HG03442 (cell line): ENCODE results near the gene CRACDL.
A peak's percentile ranks its signal among the peaks of the same experiment; 100 is the strongest.
"Not testable (repeated sequence)": the region's sequence is repeated elsewhere in the genome, so short reads cannot be mapped to it uniquely, and the experiment has no call there.

Experiments used
- ATAC-seq: cut with Tn5 transposase; IDR thresholded peaks from one replicate; pipeline ENCODE4 v1.9.1; 2021; ENCODE audit warnings: mild to moderate bottlenecking, moderate library complexity; ENCODE audit not compliant: unreplicated experiment

The CRACDL gene

DNA sequence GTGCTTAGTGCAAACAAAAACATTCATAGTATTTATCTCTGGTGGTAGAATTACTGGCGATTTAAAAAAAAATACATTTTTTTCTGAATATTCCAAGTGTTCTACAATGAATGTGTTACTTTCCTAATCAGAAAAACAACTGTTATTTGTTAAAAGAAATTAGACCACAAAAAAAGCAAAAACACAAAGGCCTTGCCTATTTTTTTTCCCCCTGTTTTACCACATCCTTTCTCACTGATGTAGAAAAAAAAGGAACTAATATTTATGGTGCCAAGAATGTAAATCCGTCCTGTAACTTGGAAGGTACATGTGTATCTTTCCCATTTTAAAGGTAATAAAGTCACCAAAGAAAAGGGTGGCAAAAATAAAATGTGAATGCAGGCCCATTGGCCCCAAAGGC lies 176.7 kb downstream of the CRACDL start:
- no peak for ATAC-seq

DNA sequence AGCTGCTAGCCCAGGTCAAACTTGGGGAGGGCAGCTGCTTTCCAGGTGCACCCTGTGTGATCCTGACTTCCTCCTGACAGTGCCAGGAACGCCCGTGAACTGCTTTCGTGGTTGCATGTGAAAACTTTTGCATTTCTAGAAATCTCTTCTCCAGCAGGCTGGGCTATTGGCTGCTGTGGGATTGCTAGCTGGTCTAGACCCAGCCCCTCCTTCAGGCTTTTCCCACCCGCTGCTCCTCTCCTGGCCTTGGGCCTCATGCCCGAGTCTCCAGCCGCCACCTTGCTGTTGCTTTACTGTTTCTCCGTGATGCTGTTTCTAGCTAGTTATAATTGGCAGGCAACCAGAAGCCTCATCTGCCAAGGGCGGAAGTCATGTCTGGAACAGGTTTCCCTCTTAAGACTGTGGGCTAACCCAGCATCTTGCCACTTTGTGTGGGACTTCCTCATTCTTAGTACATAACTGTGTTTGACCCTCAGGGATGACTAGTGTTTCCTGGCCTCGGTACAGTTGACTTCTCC lies 178.1 kb downstream of the CRACDL start:
- peak; percentile 85 for ATAC-seq

DNA sequence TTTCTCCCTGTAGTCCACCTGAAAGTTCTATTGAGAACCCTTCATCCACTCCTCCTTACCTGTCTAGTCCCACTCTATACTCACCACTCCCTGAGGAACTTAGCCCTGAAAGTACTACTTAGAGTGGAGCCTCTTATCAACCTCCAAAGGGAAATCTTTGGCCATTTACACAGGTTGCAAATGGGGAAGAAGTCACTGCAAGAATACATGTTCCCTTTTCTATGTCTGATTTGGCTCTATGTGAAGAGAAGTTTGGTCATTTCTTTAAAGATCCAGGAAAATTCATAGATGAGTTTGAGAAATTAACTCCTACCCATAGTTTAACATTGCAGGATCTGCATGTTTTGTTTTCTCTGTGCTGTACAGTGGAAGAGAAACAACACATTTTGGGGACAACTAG lies 182.2 kb downstream of the CRACDL start:
- no peak for ATAC-seq

DNA sequence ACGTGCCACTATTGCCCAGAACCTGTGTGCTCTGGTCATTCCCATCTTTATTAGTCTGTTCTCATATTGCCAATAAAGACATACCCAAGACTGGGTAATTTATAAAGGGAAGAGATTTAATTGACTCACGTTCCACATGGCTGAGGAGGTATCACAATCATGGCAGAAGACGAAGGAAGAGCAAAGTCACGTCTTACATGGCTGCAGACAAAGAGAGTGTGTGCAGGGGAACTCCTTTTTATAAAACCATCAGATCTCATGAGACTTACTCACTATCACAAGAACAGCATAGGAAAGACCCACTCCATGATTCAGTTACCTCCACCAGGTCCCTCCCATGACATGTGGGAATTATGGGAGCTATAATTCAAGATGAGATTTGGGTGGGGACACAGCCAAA lies 183.3 kb downstream of the CRACDL start:
- ATAC-seq = not testable (repeated sequence)

DNA sequence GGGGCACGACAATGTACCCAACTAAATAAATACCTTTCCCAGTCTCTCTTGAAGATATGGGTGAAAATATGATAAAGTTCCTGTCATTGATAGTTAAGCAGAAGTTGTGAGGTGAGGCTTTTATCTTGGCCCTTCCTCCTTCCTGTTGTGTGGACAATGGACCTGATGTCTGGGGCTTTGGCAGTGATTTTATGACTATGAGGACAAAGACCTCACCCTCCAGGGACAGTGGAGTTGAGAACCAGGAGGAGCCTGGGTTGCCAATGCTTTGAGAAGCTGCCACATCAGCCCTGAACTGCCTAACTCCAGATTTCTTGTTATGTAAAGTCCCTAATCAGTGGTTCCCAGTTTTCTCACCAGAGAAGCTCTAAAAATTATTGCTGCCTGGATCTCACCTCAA lies 184.3 kb downstream of the CRACDL start:
- ATAC-seq = no peak

DNA sequence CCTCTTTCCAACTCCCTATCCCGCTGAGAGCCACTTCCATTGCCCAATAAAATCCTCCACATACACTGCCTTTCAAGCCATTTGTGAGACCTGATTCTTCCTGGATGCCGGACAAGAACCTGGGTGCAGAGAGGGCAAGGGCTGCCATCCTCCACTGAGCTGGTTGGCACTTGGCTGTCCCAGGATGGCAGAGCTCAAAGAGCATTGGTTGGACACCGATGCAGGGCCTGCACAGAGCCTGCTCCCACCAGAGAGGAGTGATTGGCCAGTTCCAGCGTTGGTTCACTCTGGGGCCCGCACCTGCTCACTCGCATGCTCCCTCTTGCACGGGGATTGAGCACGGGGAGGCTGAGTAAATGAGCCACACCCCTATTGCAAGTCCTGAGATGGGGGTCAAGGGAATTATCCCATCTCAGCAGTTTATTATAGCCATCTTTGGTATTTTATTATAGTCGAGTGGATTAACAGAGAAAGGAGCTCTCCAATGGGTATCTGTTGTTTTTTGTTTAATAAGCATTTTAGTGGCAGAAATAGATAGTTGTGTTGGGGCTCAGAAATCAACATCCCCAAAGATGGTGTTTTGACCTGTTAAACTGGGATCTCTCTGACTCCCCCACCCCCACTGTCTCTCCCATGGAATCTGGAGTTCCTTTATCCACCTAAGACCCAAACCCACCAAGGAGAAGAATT lies 185.3 kb downstream of the CRACDL start:
- ATAC-seq = no peak

DNA sequence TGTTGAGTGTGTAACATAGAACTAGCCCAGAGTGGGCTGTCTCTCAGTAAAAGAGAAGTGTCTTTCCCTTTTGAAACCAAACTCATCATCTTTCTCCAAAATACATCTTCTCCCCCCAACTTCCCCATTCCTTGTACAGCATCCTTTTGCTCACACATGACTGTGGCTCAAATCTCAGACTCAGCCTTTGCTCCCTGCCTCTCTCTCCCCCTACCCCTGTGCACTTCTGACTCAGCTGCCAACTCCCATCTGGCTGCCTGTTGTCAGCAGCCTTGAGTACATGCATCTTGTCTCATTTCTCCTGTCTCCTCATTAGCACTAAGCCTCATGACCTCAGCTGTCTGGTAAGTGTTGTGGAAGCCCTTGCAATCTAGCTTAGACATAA lies 187.0 kb downstream of the CRACDL start:
- ATAC-seq = peak; percentile 32

DNA sequence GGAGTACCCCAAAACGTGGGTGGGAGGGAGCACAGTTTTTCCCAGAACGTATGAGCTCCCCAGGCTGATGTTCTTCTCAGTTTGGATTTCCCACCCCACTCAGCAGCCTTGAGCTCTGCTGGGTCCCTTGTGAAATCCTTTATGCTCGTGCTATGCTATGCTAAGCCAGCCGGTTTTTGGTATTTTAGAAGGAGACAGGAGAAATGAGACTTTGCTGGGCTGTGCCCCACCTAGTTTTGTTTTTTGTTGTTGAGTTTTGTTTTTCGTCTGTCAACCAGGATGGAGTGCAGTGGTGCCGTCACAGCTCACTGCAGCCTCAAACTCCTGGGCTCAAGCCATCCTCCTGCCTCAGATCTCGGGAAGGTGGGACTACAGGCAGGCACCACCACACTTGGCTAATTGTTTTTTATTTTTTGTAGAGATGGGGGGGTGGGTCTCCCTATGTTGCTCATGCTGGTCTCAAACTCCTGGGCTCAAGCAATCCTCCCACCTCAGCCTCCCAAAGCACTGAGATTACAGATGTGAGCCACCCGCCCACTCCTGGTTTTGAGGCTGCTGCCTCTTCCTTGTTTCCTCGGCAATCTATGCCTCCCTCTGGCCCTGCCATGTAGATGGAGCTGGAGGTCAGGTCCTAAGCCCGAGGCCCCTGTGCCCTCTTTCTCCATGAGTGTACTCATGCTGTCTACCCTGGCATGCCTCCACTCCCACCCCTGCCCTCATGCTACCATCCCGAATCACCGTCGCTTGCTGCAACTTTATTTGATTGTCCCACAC lies 187.5 kb downstream of the CRACDL start:
- ATAC-seq = no peak

DNA sequence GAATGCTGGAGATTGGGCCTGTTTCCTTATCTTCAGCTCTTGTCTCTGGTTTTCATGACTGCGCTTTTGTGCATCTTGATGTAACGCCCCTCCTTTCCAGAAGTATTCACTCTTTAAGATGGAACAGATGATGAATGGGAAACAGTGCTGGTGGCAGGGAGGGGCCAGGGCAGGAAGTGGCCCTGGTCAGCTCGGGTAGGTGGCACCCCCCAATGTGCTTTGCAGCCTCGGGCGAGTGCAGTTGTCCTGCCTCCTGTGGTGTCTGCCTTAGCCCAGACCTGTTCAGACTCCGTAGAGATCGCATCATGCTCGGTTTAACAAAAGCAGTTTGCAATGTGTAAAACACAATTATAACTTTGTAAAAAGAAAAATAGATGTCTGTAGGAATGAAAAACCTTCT lies 188.1 kb downstream of the CRACDL start:
- ATAC-seq = no peak

DNA sequence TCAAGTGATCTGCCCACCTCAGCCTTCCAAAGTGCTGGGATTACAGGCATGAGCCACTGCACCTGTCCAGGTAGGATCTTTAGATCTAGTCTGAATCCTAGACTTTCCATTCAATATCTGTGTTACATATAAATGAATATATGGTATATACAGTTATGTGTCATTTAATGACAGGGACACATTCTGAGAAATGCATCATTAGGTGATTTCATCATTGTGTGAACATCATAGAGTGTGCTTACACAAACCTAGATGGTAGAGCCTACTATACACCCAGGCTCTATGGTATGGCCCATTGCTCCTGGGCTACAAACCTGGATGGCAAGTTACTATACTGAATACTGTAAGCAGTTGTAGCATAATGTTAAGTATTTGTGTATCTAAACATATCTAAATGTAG lies 189.6 kb downstream of the CRACDL start:
- no peak for ATAC-seq

DNA sequence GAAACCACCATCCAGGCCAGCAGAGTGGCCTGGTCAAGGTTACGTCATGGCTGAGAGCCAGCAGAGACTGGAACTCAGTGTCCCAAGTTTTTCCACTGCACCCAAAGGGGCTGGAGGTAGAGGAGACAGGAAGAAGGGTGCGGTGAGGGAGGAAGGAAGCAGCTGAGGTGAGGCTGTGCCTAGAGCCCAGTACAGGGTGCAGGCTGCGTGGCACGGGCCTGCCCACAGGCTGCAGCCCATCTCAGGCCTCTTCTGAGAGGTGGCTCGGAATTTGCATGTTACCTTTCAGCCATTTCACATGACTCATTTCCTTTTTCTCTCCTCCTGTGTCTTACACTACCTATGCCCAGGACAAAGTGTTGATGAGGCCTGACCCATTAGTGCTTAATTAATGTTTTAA lies 191.4 kb downstream of the CRACDL start:
- ATAC-seq = no peak
